Peyer's patch (tissue), 4 donors: Measurements from ENCODE around the gene FAM83G. TPM values are rescaled to one million over a fixed set of nuclear protein-coding genes. Genes with fewer than 3 reads are reported as not detected.

ENCODE experiments used
- DNase-seq, 3 donors: peaks; one replicate each; pipeline ENCODE4 v3.0.0-alpha.2; 2017 to 2019
- H3K27ac ChIP-seq, 4 donors: fragments of 200-600 bp; sonication (generic); one replicate each; pipeline ENCODE4 v1.5.1; 2016 to 2019
- H3K27me3 ChIP-seq, 2 donors: fragments of 200-600 bp; sonication (generic); one replicate each; pipeline ENCODE4 v1.5.1; 2019
- H3K36me3 ChIP-seq, 3 donors: fragments of 200-600 bp; sonication (generic); one replicate each; pipeline ENCODE4 v1.5.1; 2016 to 2019
- H3K4me1 ChIP-seq, 4 donors: fragments of 200-600 bp; sonication (generic); one replicate each; pipeline ENCODE4 v1.5.1; 2016 to 2019
- H3K4me3 ChIP-seq, 4 donors: fragments of 200-600 bp; sonication (generic); 1 replicate in 3 of 4; 2 replicates in 1 of 4; pipeline ENCODE4 v1.5.1; 2016 to 2019; ENCODE audit warnings: mild to moderate bottlenecking in 1 of 4
- H3K9me3 ChIP-seq, 4 donors: fragments of 200-600 bp; sonication (generic); one replicate each; pipeline ENCODE4 v1.5.1; 2016 to 2019; ENCODE audit warnings: mild to moderate bottlenecking in 1 of 4
- CTCF ChIP-seq, 6 experiments: fragments of 450-650 bp in 4 of 6; fragments of 200-600 bp in 2 of 6; sonication (generic) in 1 of 6; IDR thresholded peaks; one replicate each; pipeline ENCODE4 v1.5.1; 2017 to 2019; ENCODE audit warnings: antibody characterized with exemption in 6 of 6, mild to moderate bottlenecking in 3 of 6, moderate library complexity in 1 of 6
- POLR2A ChIP-seq, 2 donors: fragments of 450-650 bp; IDR thresholded peaks; one replicate each; pipeline ENCODE4 v1.5.1; 2017; ENCODE audit warnings: antibody characterized with exemption in 2 of 2, mild to moderate bottlenecking in 2 of 2, moderate library complexity in 2 of 2
- total RNA-seq, 4 donors: library from RNA; depleted of rRNA; stranded (reverse); fragments of >200 nt; gene quantifications; one replicate each; pipeline ENCODE4 v1.1.0, GENCODE V29; 2016

Gene FAM83G
- total RNA-seq, 4 donors from 2014 or later: 9.9 to 48.4 (median 37.4) TPM

- H3K36me3 ChIP-seq: peaks cover 0 to 28% (median 0%) of the 10 kb centered on the region in 3 donors
These were observed 16.6 kb downstream of the FAM83G start for GRCh38 chr17:18987862-18988545.

GRCh38 chr17:18987230-18987610 lies 17.3 kb downstream of the FAM83G start:
- no peak overlapping the region for H3K27ac ChIP-seq
- DNase-seq: no peak
- H3K4me1 ChIP-seq: peaks cover under 1 to 36% (median 8%) of the 10 kb centered on the region in 4 donors
- no peak overlapping the region for H3K4me3 ChIP-seq
- peaks cover 0 to 28% (median 0%) of the 10 kb centered on the region in 3 donors for H3K36me3 ChIP-seq
- H3K27me3 ChIP-seq: no peaks in the 10 kb centered on the region
- TF ChIP-seq CTCF (IDR thresholded peaks at IDR 0.05): no peak
- TF ChIP-seq POLR2A (IDR thresholded peaks at IDR 0.05): no peak
- no peaks in the 10 kb centered on the region for H3K9me3 ChIP-seq

More at GRCh38 chr17:18987862-18988545, 16.6 kb downstream of the FAM83G start:
- DNase-seq: no peak
- H3K27me3 ChIP-seq: no peaks in the 10 kb centered on the region
- TF ChIP-seq CTCF (IDR thresholded peaks at IDR 0.05) (no peak), POLR2A (IDR thresholded peaks at IDR 0.05) (no peak)
- H3K9me3 ChIP-seq: no peaks in the 10 kb centered on the region
- peak overlapping the region in 2 of 4 donors; percentile 43 to 92 for H3K27ac ChIP-seq
- H3K4me3 ChIP-seq: no peak overlapping the region
- peaks cover 5 to 28% (median 9%) of the 10 kb centered on the region in 4 donors for H3K4me1 ChIP-seq

GRCh38 chr17:18986541-18987229 lies 17.9 kb downstream of the FAM83G start:
- Histone ChIP-seq H3K36me3 (peaks cover 0 to 28% (median 0%) of the 10 kb centered on the region in 3 donors), H3K9me3 (no peaks in the 10 kb centered on the region), H3K27me3 (no peaks in the 10 kb centered on the region), H3K27ac (no peak overlapping the region), H3K4me3 (no peak overlapping the region), H3K4me1 (peaks cover 0 to 42% (median 7%) of the 10 kb centered on the region in 4 donors)
- TF ChIP-seq CTCF (IDR thresholded peaks at IDR 0.05) (no peak), POLR2A (IDR thresholded peaks at IDR 0.05) (no peak)
- DNase-seq: no peak

- no peaks in the 10 kb centered on the region for H3K9me3 ChIP-seq
- peaks cover 0 to 28% (median 0%) of the 10 kb centered on the region in 3 donors for H3K36me3 ChIP-seq
- peaks cover 0 to 54% (median 7%) of the 10 kb centered on the region in 4 donors for H3K4me1 ChIP-seq
- no peaks in the 10 kb centered on the region for H3K27me3 ChIP-seq
- H3K4me3 ChIP-seq: no peak overlapping the region
- TF ChIP-seq POLR2A (IDR thresholded peaks at IDR 0.05): no peak
- TF ChIP-seq CTCF (IDR thresholded peaks at IDR 0.05): no peak
- H3K27ac ChIP-seq: no peak overlapping the region
- DNase-seq: no peak
These were observed 19.1 kb downstream of the FAM83G start for GRCh38 chr17:18985475-18985874.

- Histone ChIP-seq H3K9me3 (no peaks in the 10 kb centered on the region), H3K27ac (no peak overlapping the region), H3K36me3 (peaks cover 0 to 30% (median 0%) of the 10 kb centered on the region in 3 donors), H3K4me3 (no peak overlapping the region), H3K27me3 (no peaks in the 10 kb centered on the region), H3K4me1 (peaks cover 0 to 49% (median 7%) of the 10 kb centered on the region in 4 donors)
- DNase-seq: no peak
- TF ChIP-seq POLR2A (IDR thresholded peaks at IDR 0.05): no peak
- TF ChIP-seq CTCF (IDR thresholded peaks at IDR 0.05): no peak
These were observed 20.1 kb downstream of the FAM83G start for GRCh38 chr17:18984273-18985114.
